Measurements from ENCODE around the gene FAAP24.

DNA sequence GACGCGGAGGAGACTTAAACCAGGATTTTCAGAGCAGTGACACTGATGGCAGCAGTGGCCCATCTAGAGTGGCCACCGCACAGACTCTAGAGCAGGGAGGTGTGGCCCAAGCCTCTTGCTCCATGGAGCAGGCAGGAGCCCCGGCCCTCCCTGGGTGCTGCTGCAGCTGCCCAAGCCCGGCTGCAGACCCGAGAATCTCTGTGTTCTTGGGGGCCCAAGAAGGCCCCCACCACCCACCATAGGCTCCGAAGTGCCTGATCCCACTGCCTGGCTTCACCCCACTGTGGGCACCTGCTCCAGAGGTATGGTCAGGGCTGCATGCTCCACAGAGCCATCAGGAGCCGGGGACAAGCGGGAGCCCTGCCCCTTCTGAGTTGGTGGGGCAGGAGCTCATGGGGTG lies 36.4 kb upstream of the FAAP24 start:
- no peak for TF ChIP-seq CTCF (IDR thresholded peaks at IDR 0.05; ENCODE audit: poor library complexity)
- no peak for TF ChIP-seq EZH2 (IDR thresholded peaks at IDR 0.05; ENCODE audit: borderline replicate concordance)
- no peak for TF ChIP-seq EZH2phosphoT487 (IDR thresholded peaks at IDR 0.05; ENCODE audit: low read depth, severe bottlenecking, unreplicated experiment)

All from hepatocyte (in vitro differentiated cells).